GM18508 (cell line): ENCODE measurements around the gene RSBN1L.

Experiments used
- ATAC-seq: cut with Tn5 transposase; IDR thresholded peaks from one replicate; pipeline ENCODE4 v1.9.1; 2021; ENCODE audit warnings: moderate number of reproducible peaks; ENCODE audit not compliant: insufficient read depth, unreplicated experiment

RSBN1L gene

GRCh38 chr7:77799078-77799964 is 103.1 kb downstream of the RSBN1L start:
- ATAC-seq, result no peak

- ATAC-seq, result no peak
Observed at GRCh38 chr7:77800158-77800557, 103.9 kb downstream of the RSBN1L start.

- no peak for ATAC-seq
Observed at GRCh38 chr7:77800730-77801129, 104.5 kb downstream of the RSBN1L start.

- ATAC-seq, result no peak
Observed at GRCh38 chr7:77802557-77803405, 106.5 kb downstream of the RSBN1L start.

- ATAC-seq, result no peak
Observed at GRCh38 chr7:77806425-77806824, 110.2 kb downstream of the RSBN1L start.

- ATAC-seq, result no peak
Observed at GRCh38 chr7:77808517-77808916, 112.3 kb downstream of the RSBN1L start.

GRCh38 chr7:77811516-77812289 is 115.4 kb downstream of the RSBN1L start:
- no peak for ATAC-seq

- no peak for ATAC-seq
Observed at GRCh38 chr7:77812290-77812685, 116.0 kb downstream of the RSBN1L start.

- no peak for ATAC-seq
Observed at GRCh38 chr7:77813180-77813579, 116.9 kb downstream of the RSBN1L start.

- ATAC-seq, result no peak
Observed at GRCh38 chr7:77819021-77819420, 122.8 kb downstream of the RSBN1L start.

- no peak for ATAC-seq
Observed at GRCh38 chr7:77820967-77821366, 124.7 kb downstream of the RSBN1L start.

- no peak for ATAC-seq
Observed at GRCh38 chr7:77822269-77822668, 126.0 kb downstream of the RSBN1L start.

GRCh38 chr7:77823787-77824186 is 127.5 kb downstream of the RSBN1L start:
- ATAC-seq, result peak; percentile 10

GRCh38 chr7:77824636-77825035 is 128.4 kb downstream of the RSBN1L start:
- ATAC-seq, result no peak

- ATAC-seq, result no peak
Observed at GRCh38 chr7:77825131-77825530, 128.9 kb downstream of the RSBN1L start.

GRCh38 chr7:77826300-77826699 is 130.0 kb downstream of the RSBN1L start:
- ATAC-seq, result no peak

GRCh38 chr7:77827999-77828398 is 131.7 kb downstream of the RSBN1L start:
- no peak for ATAC-seq

- no peak for ATAC-seq
Observed at GRCh38 chr7:77830649-77831355, 134.5 kb downstream of the RSBN1L start.

GRCh38 chr7:77831481-77831880 is 135.2 kb downstream of the RSBN1L start:
- ATAC-seq, result no peak

- ATAC-seq, result no peak
Observed at GRCh38 chr7:77831953-77832352, 135.7 kb downstream of the RSBN1L start.
